ENCODE data around the gene SLC12A6.

- TF ChIP-seq REST (IDR thresholded peaks at IDR 0.05; ENCODE audit: borderline replicate concordance) (no peak), CTCF (IDR thresholded peaks at IDR 0.05; ENCODE audit: poor library complexity, severe bottlenecking) (no peak), EZH2 (IDR thresholded peaks at IDR 0.05; ENCODE audit: borderline replicate concordance, insufficient read depth, low read length, poor library complexity, severe bottlenecking) (no peak), RAD21 (conservative IDR thresholded peaks at IDR 0.05) (no peak), TAF1 (IDR thresholded peaks at IDR 0.05; ENCODE audit: low read depth) (no peak), SMC3 (conservative IDR thresholded peaks at IDR 0.05; ENCODE audit: poor library complexity) (no peak), POLR2AphosphoS5 (IDR thresholded peaks at IDR 0.05) (no peak), EP300 (conservative IDR thresholded peaks at IDR 0.05; ENCODE audit: poor library complexity, severe bottlenecking) (no peak)
Observed at GRCh38 chr15:34358367-34358766, 20.8 kb upstream of the SLC12A6 start.

All from neural cell (in vitro differentiated cells).